ENCODE results near the gene SPRY4. TPM values are rescaled to one million over a fixed set of nuclear protein-coding genes. Genes with fewer than 3 reads are reported as not detected.
"Not testable (repeated sequence)": the region's sequence is repeated elsewhere in the genome, so short reads cannot be mapped to it uniquely, and the experiment has no call there.

Gene SPRY4
- total RNA-seq, 1 experiment from 2014 or later, result 27.0 TPM

GRCh38 chr5:142344915-142345314 lies 20.1 kb upstream of the SPRY4 start:
- in situ Hi-C loops (cut with HindIII; ENCODE audit: low pct_unique_long_range_greater_than_20kb, low sequenced_read_pairs), result loop anchor here (25.0 kb wide), 1 partner anchor 867 kb away; no protein-coding TSS in a partner anchor
- DNase-seq (ENCODE audit: low read depth, low spot score), result not testable (repeated sequence)

- DNase-seq (ENCODE audit: low read depth, low spot score), result no peak
- in situ Hi-C loops (cut with HindIII; ENCODE audit: low pct_unique_long_range_greater_than_20kb, low sequenced_read_pairs), result loop anchor here (25.0 kb wide), 1 partner anchor 869 kb away; no protein-coding TSS in a partner anchor
Measured at GRCh38 chr5:142343531-142343930, 18.7 kb upstream of the SPRY4 start.

GRCh38 chr5:142342128-142342981 lies 17.5 kb upstream of the SPRY4 start:
- DNase-seq (ENCODE audit: low read depth, low spot score), result no peak
- in situ Hi-C loops (cut with HindIII; ENCODE audit: low pct_unique_long_range_greater_than_20kb, low sequenced_read_pairs), result loop anchor here (25.0 kb wide), 1 partner anchor 870 kb away; no protein-coding TSS in a partner anchor

GRCh38 chr5:142339781-142340180 lies 15.0 kb upstream of the SPRY4 start:
- in situ Hi-C loops (cut with HindIII; ENCODE audit: low pct_unique_long_range_greater_than_20kb, low sequenced_read_pairs), result loop anchor here (25.0 kb wide), 1 partner anchor 873 kb away; no protein-coding TSS in a partner anchor

GRCh38 chr5:142334538-142334937 lies 9.7 kb upstream of the SPRY4 start:
- in situ Hi-C loops (cut with HindIII; ENCODE audit: low pct_unique_long_range_greater_than_20kb, low sequenced_read_pairs), result loop anchor here (25.0 kb wide), 1 partner anchor 878 kb away; no protein-coding TSS in a partner anchor
- no peak for DNase-seq (ENCODE audit: low read depth, low spot score)

More at GRCh38 chr5:142339781-142340180, 15.0 kb upstream of the SPRY4 start:
- DNase-seq (ENCODE audit: low read depth, low spot score), result no peak

- DNase-seq (ENCODE audit: low read depth, low spot score), result not testable (repeated sequence)
- in situ Hi-C loops (cut with HindIII; ENCODE audit: low pct_unique_long_range_greater_than_20kb, low sequenced_read_pairs), result loop anchor here (25.0 kb wide), 1 partner anchor 879 kb away; no protein-coding TSS in a partner anchor
Measured at GRCh38 chr5:142333749-142334148, 8.9 kb upstream of the SPRY4 start.

GRCh38 chr5:142330444-142330843 lies 5.6 kb upstream of the SPRY4 start:
- no peak for DNase-seq (ENCODE audit: low read depth, low spot score)
- in situ Hi-C loops (cut with HindIII; ENCODE audit: low pct_unique_long_range_greater_than_20kb, low sequenced_read_pairs), result loop anchor here (25.0 kb wide), 1 partner anchor 882 kb away; no protein-coding TSS in a partner anchor

- DNase-seq (ENCODE audit: low read depth, low spot score), result no peak
- in situ Hi-C loops (cut with HindIII; ENCODE audit: low pct_unique_long_range_greater_than_20kb, low sequenced_read_pairs), result loop anchor here (25.0 kb wide), 1 partner anchor 882 kb away; no protein-coding TSS in a partner anchor
Measured at GRCh38 chr5:142330026-142330425, 5.2 kb upstream of the SPRY4 start.

- DNase-seq (ENCODE audit: low read depth, low spot score), result no peak
- in situ Hi-C loops (cut with HindIII; ENCODE audit: low pct_unique_long_range_greater_than_20kb, low sequenced_read_pairs), result loop anchor here (25.0 kb wide), 1 partner anchor 885 kb away; no protein-coding TSS in a partner anchor
Measured at GRCh38 chr5:142327111-142327842, 2.5 kb upstream of the SPRY4 start.

GRCh38 chr5:142326480-142326938 lies 1.7 kb upstream of the SPRY4 start:
- in situ Hi-C loops (cut with HindIII; ENCODE audit: low pct_unique_long_range_greater_than_20kb, low sequenced_read_pairs), result loop anchor here (25.0 kb wide), 1 partner anchor 886 kb away; no protein-coding TSS in a partner anchor

GRCh38 chr5:142325725-142326479 lies 1.1 kb upstream of the SPRY4 start:
- DNase-seq (ENCODE audit: low read depth, low spot score), result peak; percentile 69
- in situ Hi-C loops (cut with HindIII; ENCODE audit: low pct_unique_long_range_greater_than_20kb, low sequenced_read_pairs), result loop anchor here (25.0 kb wide), 1 partner anchor 886 kb away; no protein-coding TSS in a partner anchor

More at GRCh38 chr5:142326480-142326938, 1.7 kb upstream of the SPRY4 start:
- peak; percentile 40 for DNase-seq (ENCODE audit: low read depth, low spot score)

- in situ Hi-C loops (cut with HindIII; ENCODE audit: low pct_unique_long_range_greater_than_20kb, low sequenced_read_pairs), result no loop called here
Measured at GRCh38 chr5:142324136-142324870, 518 bp downstream of the SPRY4 start.

GRCh38 chr5:142323480-142324135 lies 1.2 kb downstream of the SPRY4 start:
- in situ Hi-C loops (cut with HindIII; ENCODE audit: low pct_unique_long_range_greater_than_20kb, low sequenced_read_pairs), result no loop called here
- DNase-seq (ENCODE audit: low read depth, low spot score), result no peak

More at GRCh38 chr5:142324136-142324870, 518 bp downstream of the SPRY4 start:
- DNase-seq (ENCODE audit: low read depth, low spot score), result no peak

- in situ Hi-C loops (cut with HindIII; ENCODE audit: low pct_unique_long_range_greater_than_20kb, low sequenced_read_pairs), result no loop called here
- peak; percentile 52 for DNase-seq (ENCODE audit: low read depth, low spot score)
Measured at GRCh38 chr5:142322747-142323479, 1.9 kb downstream of the SPRY4 start.

GRCh38 chr5:142322403-142322746 lies 2.4 kb downstream of the SPRY4 start:
- in situ Hi-C loops (cut with HindIII; ENCODE audit: low pct_unique_long_range_greater_than_20kb, low sequenced_read_pairs), result no loop called here
- no peak for DNase-seq (ENCODE audit: low read depth, low spot score)
